Spleen (tissue), 7 donors: Measurements from ENCODE around the gene CCDC134.

ENCODE experiments used
- CTCF ChIP-seq, 11 experiments: fragments of 200-600 bp in 7 of 11; fragments of 450-650 bp in 4 of 11; sonication (generic) in 4 of 11; IDR thresholded peaks in 8 of 11; conservative IDR thresholded peaks in 3 of 11; 1 replicate in 7 of 11; 2 replicates in 4 of 11; pipeline versions ENCODE4 v1.4.0 to v1.8.0; 2016 to 2021; ENCODE audit warnings: antibody characterized with exemption in 11 of 11, inconsistent platforms in 4 of 11, mild to moderate bottlenecking in 1 of 11
- POLR2A ChIP-seq, 3 donors: fragments of 450-650 bp; IDR thresholded peaks; one replicate each; pipeline ENCODE4 v1.5.1; 2017; ENCODE audit warnings: antibody characterized with exemption in 3 of 3, mild to moderate bottlenecking in 1 of 3
- POLR2AphosphoS5 ChIP-seq, 3 donors: sonication (generic); formaldehyde crosslinking; IDR thresholded peaks; one replicate each; pipeline ENCODE4 v1.5.1; 2017; ENCODE audit warnings: antibody characterized with exemption in 3 of 3
- donor health status: DM: no; HTN: no; CAD: no; lungs with moderate emphysema.
- donor health status: DM: no; HTN: no; CAD: no.
- donor health status: DM: no; HTN: no; CAD: no.

- TF ChIP-seq CTCF (IDR thresholded peaks at IDR 0.05 in 8 of 11, conservative IDR thresholded peaks at IDR 0.05 in 3 of 11) (no peak), POLR2A (IDR thresholded peaks at IDR 0.05) (no peak), POLR2AphosphoS5 (IDR thresholded peaks at IDR 0.05) (no peak)
These were observed 72.9 kb downstream of the CCDC134 start for GRCh38 chr22:41873391-41873790.
